ENCODE results near the gene GNG8. TPM values are rescaled to one million over a fixed set of nuclear protein-coding genes. Genes with fewer than 3 reads are reported as not detected.

GNG8 gene
- total RNA-seq, 1 experiment from 2014 or later = not detected

Other genes starting within 250 kb of the GNG8 start
- not detected in 2 replicates for gene CCDC8, start 222.6 kb downstream of the GNG8 start, total RNA-seq (2014; rRNA removed; shearing (Covaris generic))
- not detected in 2 replicates for gene PNMA8C, start 207.3 kb downstream of the GNG8 start, total RNA-seq (2014; rRNA removed; shearing (Covaris generic))
- gene PNMA8A, start 164.6 kb downstream of the GNG8 start, total RNA-seq (2014; rRNA removed; shearing (Covaris generic)) = not detected in 2 replicates
- not detected in 2 replicates for gene PNMA8B, start 140.3 kb downstream of the GNG8 start, total RNA-seq (2014; rRNA removed; shearing (Covaris generic))
- gene CALM3, start 34.9 kb downstream of the GNG8 start, total RNA-seq (2014; rRNA removed; shearing (Covaris generic)) = 47.1 and 53.8 TPM in 2 replicates
- not detected in 2 replicates for gene PTGIR, start 11.1 kb downstream of the GNG8 start, total RNA-seq (2014; rRNA removed; shearing (Covaris generic))
- not detected in 2 replicates for gene DACT3, start 25.0 kb upstream of the GNG8 start, total RNA-seq (2014; rRNA removed; shearing (Covaris generic))
- 4.2 and 7.2 TPM in 2 replicates for gene PRKD2, start 80.9 kb upstream of the GNG8 start, total RNA-seq (2014; rRNA removed; shearing (Covaris generic))
- gene FKRP, start 109.9 kb upstream of the GNG8 start, total RNA-seq (2014; rRNA removed; shearing (Covaris generic)) = 8.5 TPM in 2 replicates
- gene STRN4, start 110.2 kb upstream of the GNG8 start, total RNA-seq (2014; rRNA removed; shearing (Covaris generic)) = 59.2 and 73.9 TPM in 2 replicates
- 253 and 259 TPM in 2 replicates for gene SLC1A5, start 152.4 kb upstream of the GNG8 start, total RNA-seq (2014; rRNA removed; shearing (Covaris generic))
- gene AP2S1, start 214.6 kb upstream of the GNG8 start, total RNA-seq (2014; rRNA removed; shearing (Covaris generic)) = 110 and 111 TPM in 2 replicates
- 16.5 and 18.2 TPM in 2 replicates for gene ARHGAP35, start 224.8 kb upstream of the GNG8 start, total RNA-seq (2014; rRNA removed; shearing (Covaris generic))

Measured in NCI-H460 (cell line).